Activated T-helper 1 cell treated with Interleukin-2 at 50 U/mL for 16 hours (primary cell): ENCODE results near the gene SLC49A4.

Experiments
- DNase-seq: peaks from one replicate; pipeline ENCODE4 v3.0.0-alpha.2; 2020; ENCODE audit warnings: low read depth

SLC49A4 gene

DNA sequence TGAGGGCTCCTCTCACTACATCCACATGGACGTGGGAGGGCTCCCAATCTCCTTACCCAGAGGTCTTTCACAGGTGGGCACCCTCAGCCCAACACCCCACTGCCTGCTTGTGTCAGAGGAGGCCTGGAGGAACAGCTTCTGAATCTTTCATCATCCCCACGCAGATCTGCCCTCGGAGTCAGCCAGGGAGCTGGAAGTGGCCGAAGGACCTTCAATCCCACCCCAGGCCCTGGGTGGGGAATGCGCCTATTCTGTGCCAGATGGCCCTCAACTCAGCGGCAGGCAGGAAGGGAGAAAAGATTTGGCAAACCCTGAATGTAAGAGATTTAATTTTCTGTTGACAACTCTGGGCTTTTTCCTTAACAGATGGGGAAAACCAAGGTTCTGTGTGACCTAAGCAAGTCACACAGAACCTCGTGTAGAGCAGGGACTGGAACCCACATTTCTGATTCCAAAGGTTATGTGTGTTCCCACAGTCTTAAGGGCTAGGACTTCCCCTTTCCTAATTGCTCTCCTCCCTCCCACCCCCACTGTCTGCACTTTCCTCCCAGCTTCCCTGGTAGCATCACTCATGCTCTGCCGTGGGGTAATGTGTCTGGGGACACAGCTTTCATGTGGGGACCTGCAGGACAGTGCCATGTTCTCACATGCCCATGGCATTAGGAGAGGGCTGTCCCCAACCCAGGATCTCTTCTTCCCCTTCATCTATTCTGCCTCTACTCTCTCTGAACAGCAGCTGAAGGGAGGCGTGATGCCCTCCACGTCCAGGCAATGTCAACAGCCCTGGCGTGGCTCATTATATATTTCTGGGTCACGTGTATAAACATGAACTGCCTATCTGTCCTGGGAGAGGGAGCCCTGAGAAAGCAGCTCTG, 134.6 kb downstream of the SLC49A4 start:
- DNase-seq: no peak

GRCh38 chr3:122930063-122930997, 135.5 kb downstream of the SLC49A4 start:
- no peak for DNase-seq
